ES-I3 (cell line): ENCODE results near the gene SH3RF2.

Experiments used
- H3K36me3 ChIP-seq: 2 replicates; pipeline ENCODE4 v1.6.1; 2013; ENCODE audit warnings: mild to moderate bottlenecking, low read length, control low read depth, moderate library complexity; ENCODE audit not compliant: insufficient read depth
- H3K4me1 ChIP-seq: 2 replicates; pipeline ENCODE4 v1.6.1; 2013; ENCODE audit warnings: mild to moderate bottlenecking, control low read depth, low read length; ENCODE audit not compliant: insufficient read depth
- H3K9ac ChIP-seq: 2 replicates; pipeline ENCODE4 v1.6.1; 2013; ENCODE audit warnings: low read depth, mild to moderate bottlenecking, low read length, moderate library complexity
- H3K9me3 ChIP-seq: 2 replicates; pipeline ENCODE4 v1.6.1; 2013; ENCODE audit warnings: mild to moderate bottlenecking, low read length, moderate library complexity; ENCODE audit not compliant: control insufficient read depth, insufficient read depth

SH3RF2 gene

GRCh38 chr5:145971701-145972100 lies 35.3 kb downstream of the SH3RF2 start:
- H3K9ac ChIP-seq: no peak overlapping the region
- H3K4me1 ChIP-seq: peaks cover 13% of the 10 kb centered on the region; the same call in 1 of the 2 replicates

GRCh38 chr5:145975001-145975360 lies 38.6 kb downstream of the SH3RF2 start:
- H3K9me3 ChIP-seq: peaks cover 4% of the 10 kb centered on the region; the same call in 1 of the 2 replicates
- no peak overlapping the region for H3K9ac ChIP-seq
- H3K36me3 ChIP-seq: no peaks in the 10 kb centered on the region; the same call in 1 of the 2 replicates
- H3K4me1 ChIP-seq: peaks cover 13% of the 10 kb centered on the region

More at GRCh38 chr5:145971701-145972100, 35.3 kb downstream of the SH3RF2 start:
- Histone ChIP-seq H3K9me3 (peaks cover 4% of the 10 kb centered on the region; the same call in 1 of the 2 replicates), H3K36me3 (no peaks in the 10 kb centered on the region)

GRCh38 chr5:145975361-145976066 lies 39.1 kb downstream of the SH3RF2 start:
- Histone ChIP-seq H3K36me3 (no peaks in the 10 kb centered on the region; the same call in 1 of the 2 replicates), H3K4me1 (peaks cover 13% of the 10 kb centered on the region), H3K9ac (no peak overlapping the region), H3K9me3 (peaks cover 4% of the 10 kb centered on the region; the same call in 1 of the 2 replicates)

GRCh38 chr5:145976431-145977155 lies 40.2 kb downstream of the SH3RF2 start:
- Histone ChIP-seq H3K9me3 (peaks cover 4% of the 10 kb centered on the region; the same call in 1 of the 2 replicates), H3K9ac (no peak overlapping the region), H3K4me1 (peaks cover 16% of the 10 kb centered on the region), H3K36me3 (no peaks in the 10 kb centered on the region; the same call in 1 of the 2 replicates)

- H3K9ac ChIP-seq: no peak overlapping the region
- no peaks in the 10 kb centered on the region; the same call in 1 of the 2 replicates for H3K36me3 ChIP-seq
- peaks cover 21% of the 10 kb centered on the region for H3K4me1 ChIP-seq
- peaks cover 4% of the 10 kb centered on the region; the same call in 1 of the 2 replicates for H3K9me3 ChIP-seq
Measured at GRCh38 chr5:145978171-145978570, 41.8 kb downstream of the SH3RF2 start.

- Histone ChIP-seq H3K36me3 (no peaks in the 10 kb centered on the region; the same call in 1 of the 2 replicates), H3K4me1 (peaks cover 21% of the 10 kb centered on the region), H3K9me3 (peaks cover 4% of the 10 kb centered on the region; the same call in 1 of the 2 replicates), H3K9ac (no peak overlapping the region)
Measured at GRCh38 chr5:145978708-145979107, 42.3 kb downstream of the SH3RF2 start.

GRCh38 chr5:145979270-145980223 lies 43.2 kb downstream of the SH3RF2 start:
- no peak overlapping the region for H3K9ac ChIP-seq
- H3K4me1 ChIP-seq: peaks cover 21% of the 10 kb centered on the region
- H3K36me3 ChIP-seq: no peaks in the 10 kb centered on the region; the same call in 1 of the 2 replicates
- H3K9me3 ChIP-seq: no peaks in the 10 kb centered on the region

- H3K9me3 ChIP-seq: no peaks in the 10 kb centered on the region
- H3K9ac ChIP-seq: no peak overlapping the region
- no peaks in the 10 kb centered on the region; the same call in 1 of the 2 replicates for H3K36me3 ChIP-seq
- peaks cover 21% of the 10 kb centered on the region for H3K4me1 ChIP-seq
Measured at GRCh38 chr5:145980259-145980658, 43.9 kb downstream of the SH3RF2 start.

GRCh38 chr5:145980718-145981117 lies 44.3 kb downstream of the SH3RF2 start:
- no peaks in the 10 kb centered on the region; the same call in 1 of the 2 replicates for H3K36me3 ChIP-seq
- H3K9me3 ChIP-seq: no peaks in the 10 kb centered on the region
- peaks cover 17% of the 10 kb centered on the region for H3K4me1 ChIP-seq
- H3K9ac ChIP-seq: no peak overlapping the region

- Histone ChIP-seq H3K4me1 (peaks cover 8% of the 10 kb centered on the region), H3K36me3 (no peaks in the 10 kb centered on the region; the same call in 1 of the 2 replicates), H3K9ac (no peak overlapping the region), H3K9me3 (no peaks in the 10 kb centered on the region)
Measured at GRCh38 chr5:145981589-145982571, 45.5 kb downstream of the SH3RF2 start.

GRCh38 chr5:145982572-145983318 lies 46.4 kb downstream of the SH3RF2 start:
- H3K36me3 ChIP-seq: no peaks in the 10 kb centered on the region; the same call in 1 of the 2 replicates
- no peak overlapping the region for H3K9ac ChIP-seq
- peaks cover 8% of the 10 kb centered on the region for H3K4me1 ChIP-seq
- H3K9me3 ChIP-seq: no peaks in the 10 kb centered on the region

- peaks cover 8% of the 10 kb centered on the region for H3K4me1 ChIP-seq
Measured at GRCh38 chr5:145983446-145983845, 47.1 kb downstream of the SH3RF2 start.

More at GRCh38 chr5:145983446-145983845, 47.1 kb downstream of the SH3RF2 start:
- H3K36me3 ChIP-seq: no peaks in the 10 kb centered on the region
- no peak overlapping the region for H3K9ac ChIP-seq
- H3K9me3 ChIP-seq: no peaks in the 10 kb centered on the region
